Endothelial cell of umbilical vein (primary cell): ENCODE measurements around the gene GPR108. TPM values are rescaled to one million over a fixed set of nuclear protein-coding genes. Genes with fewer than 3 reads are reported as not detected.
A peak's percentile ranks its signal among the peaks of the same experiment; 100 is the strongest.

Experiments
- BruUV-seq: library from RNA; stranded (reverse); fragments of 400-500 nt; replicated peaks from 2 replicates; lab custom pipeline; 2021; lab: Mats Ljungman, UMichigan
- CTCF ChIA-PET: fragments of 300-600, 350-600 bp; sonication (Branson Sonifier 250); formaldehyde crosslinking; loops from one replicate; lab custom pipeline; 2021; ENCODE audit warnings: antibody characterized with exemption, inconsistent platforms; lab: Charles Lee
- POLR2A ChIA-PET: fragments of 300-600, 350-600 bp; sonication (Branson Sonifier 250); formaldehyde crosslinking; loops from one replicate; lab custom pipeline; 2021; ENCODE audit warnings: antibody characterized with exemption, inconsistent platforms; lab: Charles Lee
- DNase-seq: peaks from one replicate; pipeline ENCODE4 v3.0.0-alpha.2; 2011; ENCODE audit warnings: low read depth, low spot score
- FAIRE-seq: peaks from 2 replicates; lab custom pipeline; 2011; peaks lifted over from hg19 to GRCh38; lab: Jason Lieb, UNC
- H2AFZ ChIP-seq: 2 replicates; pipeline ENCODE4 v1.6.0; 2012; ENCODE audit warnings: low read depth, low read length, control low read depth, inconsistent platforms
- H3K27ac ChIP-seq: 2 replicates; pipeline ENCODE4 v1.5.1; 2011; ENCODE audit warnings: low read depth, mild to moderate bottlenecking, control low read depth, low read length, moderate library complexity; ENCODE audit not compliant: insufficient read depth
- H3K27me3 ChIP-seq, 2 experiments: 2 replicates each; pipeline versions ENCODE4 v1.6.0 to v1.6.1; 2011; ENCODE audit warnings: low read length in 2 of 2, mixed read lengths in 1 of 2; ENCODE audit not compliant: control insufficient read depth in 2 of 2, insufficient read depth in 2 of 2
- H3K36me3 ChIP-seq, 2 experiments: 2 replicates in 1 of 2; 3 replicates in 1 of 2; pipeline ENCODE4 v1.5.1; 2011; ENCODE audit warnings: low read length in 2 of 2, mild to moderate bottlenecking in 1 of 2, moderate library complexity in 1 of 2; ENCODE audit not compliant: control insufficient read depth in 2 of 2, insufficient read depth in 2 of 2; ENCODE audit errors: extremely low read depth in 1 of 2
- H3K4me1 ChIP-seq: 3 replicates; pipeline ENCODE4 v1.5.1; 2011; ENCODE audit warnings: mild to moderate bottlenecking, low read length; ENCODE audit not compliant: control insufficient read depth, insufficient read depth; ENCODE audit errors: extremely low read depth
- H3K4me2 ChIP-seq: 2 replicates; pipeline ENCODE4 v1.6.1; 2011; ENCODE audit warnings: low read length, control low read depth, mixed read lengths; ENCODE audit not compliant: insufficient read depth
- H3K4me3 ChIP-seq, 3 experiments: fragments of 200-600 bp in 1 of 3; sonication (generic), shearing (Covaris generic) in 1 of 3; replicated peaks in 1 of 3; 2 replicates each; pipeline ENCODE4 v1.5.1; 2011 to 2016; ENCODE audit warnings: control low read depth in 3 of 3, low read length in 3 of 3, mild to moderate bottlenecking in 2 of 3, inconsistent platforms in 1 of 3, low read depth in 1 of 3, moderate library complexity in 1 of 3; ENCODE audit not compliant: insufficient read depth in 1 of 3
- H3K79me2 ChIP-seq: 2 replicates; pipeline ENCODE4 v1.6.0; 2012; ENCODE audit warnings: low read length, inconsistent platforms; ENCODE audit not compliant: control insufficient read depth, insufficient read depth
- H3K9ac ChIP-seq: replicated peaks from 2 replicates; pipeline ENCODE3; 2011; ENCODE audit warnings: low read length, control low read depth; ENCODE audit not compliant: insufficient read depth; ENCODE audit errors: extremely low read depth
- H3K9me1 ChIP-seq: replicated peaks from 3 replicates; pipeline ENCODE4 v1.6.0; 2011; ENCODE audit warnings: mild to moderate bottlenecking, low read length; ENCODE audit not compliant: control insufficient read depth, insufficient read depth; ENCODE audit errors: extremely low read depth
- H3K9me3 ChIP-seq: replicated peaks from 2 replicates; pipeline ENCODE4 v1.5.1; 2012; ENCODE audit warnings: low read length, inconsistent platforms; ENCODE audit not compliant: control insufficient read depth, insufficient read depth
- H4K20me1 ChIP-seq: replicated peaks from 2 replicates; pipeline ENCODE3; 2011; ENCODE audit warnings: mild to moderate bottlenecking, low read length; ENCODE audit not compliant: control insufficient read depth, insufficient read depth; ENCODE audit errors: extremely low read depth
- CTCF ChIP-seq, 2 donors: IDR thresholded peaks; 1 replicate in 1 of 2; 2 replicates in 1 of 2; pipeline ENCODE4 v1.5.1; 2011; ENCODE audit warnings: low read length in 2 of 2, mild to moderate bottlenecking in 2 of 2, moderate library complexity in 2 of 2, control low read depth in 1 of 2, inconsistent platforms in 1 of 2, low read depth in 1 of 2; ENCODE audit not compliant: insufficient read depth in 1 of 2; ENCODE audit errors: extremely low read depth in 1 of 2
- EZH2 ChIP-seq: IDR thresholded peaks from 2 replicates; pipeline ENCODE4 v1.6.1; 2012; ENCODE audit warnings: borderline replicate concordance, low read depth, mild to moderate bottlenecking, moderate library complexity, low read length, inconsistent platforms; ENCODE audit not compliant: severe bottlenecking
- FOS ChIP-seq: IDR thresholded peaks from 2 replicates; pipeline ENCODE4 v1.6.1; 2011; ENCODE audit warnings: mild to moderate bottlenecking, low read length, moderate library complexity, borderline replicate concordance; ENCODE audit not compliant: insufficient read depth
- GATA2 ChIP-seq: IDR thresholded peaks from 2 replicates; pipeline ENCODE4 v1.7.0; 2011; ENCODE audit warnings: low read depth, mild to moderate bottlenecking, moderate library complexity, mixed read lengths, low read length; ENCODE audit not compliant: insufficient read length, insufficient read depth
- JUN ChIP-seq: IDR thresholded peaks from 2 replicates; pipeline ENCODE4 v1.6.1; 2011; ENCODE audit warnings: borderline replicate concordance, low read depth; ENCODE audit not compliant: insufficient read length, insufficient read depth
- MAX ChIP-seq: IDR thresholded peaks from 2 replicates; pipeline ENCODE4 v1.6.1; 2011; ENCODE audit not compliant: insufficient read depth, insufficient read length
- MYC ChIP-seq: IDR thresholded peaks from one replicate; pipeline ENCODE4 v1.6.1; 2011; ENCODE audit warnings: mild to moderate bottlenecking, low read depth, low read length
- POLR2A ChIP-seq: IDR thresholded peaks from 2 replicates; pipeline ENCODE4 v1.6.1; 2012; ENCODE audit warnings: low read depth, mild to moderate bottlenecking, control low read depth, low read length
- POLR2AphosphoS5 ChIP-seq: IDR thresholded peaks from 2 replicates; pipeline ENCODE4 v1.6.1; 2012; ENCODE audit warnings: low read depth, mild to moderate bottlenecking, control low read depth, low read length, moderate library complexity; ENCODE audit not compliant: insufficient read depth
- dilution Hi-C: fragments of 300-500 bp; cut with MboI; formaldehyde crosslinking; loops from one replicate; pipeline ENCODE4 v1.15.0; 2019; ENCODE audit warnings: low sequenced_read_pairs; ENCODE audit not compliant: extremely low pct_ligation_motif_present
- intact Hi-C: fragments of 100-400 bp; cut with micrococcal nuclease; formaldehyde crosslinking; loops from one replicate; pipeline ENCODE4 v1.10.0; 2022
- polyA plus RNA-seq, 4 experiments: library from polyadenylated mRNA; depleted of rRNA in 3 of 4; stranded (reverse) in 3 of 4; unstranded in 1 of 4; fragments of >200 nt; gene quantifications; 2 replicates each; pipeline versions ENCODE4 v1.2.1 to v1.2.3, GENCODE V29; 2011 to 2012; ENCODE audit warnings: missing spikeins in 1 of 4
- total RNA-seq: library from RNA; stranded (reverse); gene quantifications from 2 replicates; pipeline ENCODE4 v1.2.3, GENCODE V29; 2021

Gene GPR108
- total and polyA plus RNA-seq, 2 donors (not counting 3 experiments of a cell fraction or from before 2014, with no cell fraction given): 68.5 to 80.2 TPM

- Histone ChIP-seq H2AFZ (no peak overlapping the region), H3K4me2 (peak overlapping the region; percentile 94), H3K4me1 (peaks cover 40% of the 10 kb centered on the region), H3K9ac (peak overlapping the region; percentile 89), H3K4me3 (no peak overlapping the region), H3K27me3 (no peaks in the 10 kb centered on the region), H3K9me3 (no peaks in the 10 kb centered on the region), H3K9me1 (no peaks in the 10 kb centered on the region), H4K20me1 (no peaks in the 10 kb centered on the region), H3K79me2 (peaks cover 11% of the 10 kb centered on the region), H3K27ac (peak overlapping the region; percentile 88), H3K36me3 (peaks cover 0 to 5% of the 10 kb centered on the region in 2 experiments)
- POLR2A ChIA-PET: no interaction called here
- FAIRE-seq (peak; percentile 63), DNase-seq (peak; percentile 38)
- TF ChIP-seq GATA2 (peak; percentile 59), EZH2 (no peak), FOS (no peak), MAX (no peak)
- dilution Hi-C loops: no loop called here
- CTCF ChIA-PET: interaction anchor here (1.1 to 6.2 kb wide), 3 partner anchors 95 to 219 kb away, joined by 3 to 179 read pairs (median 50); no protein-coding TSS in a partner anchor
- BruUV-seq: TSS peak; percentile 24
- intact Hi-C loops: loop anchor here (5.0 to 10.0 kb wide), 5 partner anchors 61 to 363 kb away; partner anchors contain the start of genes ALKBH7, KHSRP, TNFSF14 and TNFSF9
Observed at GRCh38 chr19:6735181-6735911, 2.0 kb downstream of the GPR108 start.

GRCh38 chr19:6734096-6734696 is 3.2 kb downstream of the GPR108 start:
- peak overlapping the region; percentile 56 for H3K9ac ChIP-seq
- no peak overlapping the region for H3K4me2 ChIP-seq
- peak overlapping the region in 1 of 3 experiments; percentile 7 for H3K4me3 ChIP-seq
- H3K79me2 ChIP-seq: peaks cover 4% of the 10 kb centered on the region
- dilution Hi-C loops (no loop called here), intact Hi-C loops (loop anchor here (10.0 kb wide), 2 partner anchors 59 to 309 kb away; partner anchors contain the start of genes KHSRP and TNFSF14)
- no peaks in the 10 kb centered on the region for H4K20me1 ChIP-seq
- peaks cover 40% of the 10 kb centered on the region for H3K4me1 ChIP-seq
- H3K9me3 ChIP-seq: no peaks in the 10 kb centered on the region
- ChIA-PET POLR2A (no interaction called here), CTCF (no interaction called here)
- no peak for TF ChIP-seq CTCF (IDR thresholded peaks at IDR 0.05; ENCODE audit: extremely low read depth in 1 of 2, insufficient read depth in 1 of 2, low read depth in 1 of 2, low read length in 2 of 2)
- peak; percentile 24 for TF ChIP-seq POLR2A
- TF ChIP-seq FOS: no peak
- no peak for TF ChIP-seq EZH2
- no peak for TF ChIP-seq MYC
- TF ChIP-seq POLR2AphosphoS5: peak; percentile 43
- TF ChIP-seq JUN: no peak
- TF ChIP-seq MAX: no peak
- no peaks in the 10 kb centered on the region for H3K9me1 ChIP-seq
- peak; percentile 41 for DNase-seq
- no TSS peak for BruUV-seq
- no peak for FAIRE-seq
- H3K36me3 ChIP-seq: peaks cover 0 to 5% of the 10 kb centered on the region in 2 experiments
- peak overlapping the region; percentile 88 for H3K27ac ChIP-seq
- no peaks in the 10 kb centered on the region for H3K27me3 ChIP-seq
- no peak overlapping the region for H2AFZ ChIP-seq
